H1 (cell line): ENCODE data around the gene ANKRD11. TPM values are rescaled to one million over a fixed set of nuclear protein-coding genes. Genes with fewer than 3 reads are reported as not detected.

ENCODE experiments used
- CTCF ChIA-PET: fragments of 300-600 bp; sonication (Branson Sonifier 250); formaldehyde crosslinking; loops from one replicate; lab custom pipeline; 2021; ENCODE audit not compliant: partially characterized antibody; lab: Charles Lee
- POLR2A ChIA-PET: fragments of 300-600 bp; sonication (Branson Sonifier 250); formaldehyde crosslinking; loops from one replicate; lab custom pipeline; 2021; ENCODE audit warnings: inconsistent platforms; ENCODE audit not compliant: partially characterized antibody; lab: Charles Lee
- DNase-seq, 2 experiments: peaks; one replicate each; pipeline versions ENCODE4 v3.0.0 to v3.0.0-alpha.2; 2010 to 2022; ENCODE audit warnings: low spot score in 2 of 2, low read depth in 1 of 2, mixed read lengths in 1 of 2
- FAIRE-seq: peaks from 2 replicates; lab custom pipeline; 2011; peaks lifted over from hg19 to GRCh38; lab: Jason Lieb, UNC
- H2AFZ ChIP-seq: 2 replicates; pipeline ENCODE4 v1.8.1; 2012; ENCODE audit warnings: low read length, inconsistent platforms
- H2AK5ac ChIP-seq: 2 replicates; pipeline ENCODE4 v1.6.1; 2013; ENCODE audit warnings: low read depth, low read length
- H2BK120ac ChIP-seq: replicated peaks from 2 replicates; pipeline ENCODE3; 2013; ENCODE audit warnings: low read depth, low read length, inconsistent platforms
- H2BK12ac ChIP-seq: 2 replicates; pipeline ENCODE4 v1.6.1; 2013; ENCODE audit warnings: low read depth, low read length
- H2BK15ac ChIP-seq: 2 replicates; pipeline ENCODE4 v1.6.1; 2013; ENCODE audit warnings: low read length
- H2BK20ac ChIP-seq: 2 replicates; pipeline ENCODE4 v1.6.1; 2013; ENCODE audit warnings: low read length
- H2BK5ac ChIP-seq: 2 replicates; pipeline ENCODE4 v1.6.1; 2013; ENCODE audit warnings: low read depth, low read length
- H3K14ac ChIP-seq: 2 replicates; pipeline ENCODE4 v1.6.1; 2013; ENCODE audit warnings: inconsistent platforms; ENCODE audit not compliant: insufficient read length
- H3K18ac ChIP-seq: 2 replicates; pipeline ENCODE4 v1.6.1; 2013; ENCODE audit warnings: low read length; ENCODE audit errors: extremely low read depth
- H3K23ac ChIP-seq: 2 replicates; pipeline ENCODE4 v1.6.1; 2013; ENCODE audit warnings: inconsistent platforms; ENCODE audit not compliant: insufficient read length
- H3K23me2 ChIP-seq: 2 replicates; pipeline ENCODE4 v1.6.1; 2013; ENCODE audit warnings: low read depth, low read length
- H3K27ac ChIP-seq: 2 replicates; pipeline ENCODE4 v1.6.1; 2011; ENCODE audit warnings: low read depth, low read length, inconsistent platforms
- H3K27me3 ChIP-seq, 4 experiments: replicated peaks in 1 of 4; 1 replicate in 1 of 4; 2 replicates in 3 of 4; pipeline versions ENCODE4 v1.6.1 to v1.8.1; 2011 to 2013; ENCODE audit warnings: low read length in 3 of 4, mild to moderate bottlenecking in 3 of 4, inconsistent platforms in 2 of 4, mixed read lengths in 2 of 4, moderate library complexity in 1 of 4; ENCODE audit not compliant: control insufficient read depth in 3 of 4, insufficient read depth in 3 of 4; ENCODE audit errors: extremely low read depth in 1 of 4
- H3K36me3 ChIP-seq, 4 experiments: 2 replicates each; pipeline versions ENCODE4 v1.6.1 to v1.8.1; 2011 to 2013; ENCODE audit warnings: mild to moderate bottlenecking in 4 of 4, low read length in 3 of 4, moderate library complexity in 2 of 4, control low read depth in 1 of 4, inconsistent platforms in 1 of 4; ENCODE audit not compliant: insufficient read depth in 4 of 4, control insufficient read depth in 2 of 4
- H3K4ac ChIP-seq: replicated peaks from 2 replicates; pipeline ENCODE3; 2013; ENCODE audit warnings: low read length, low read depth, mixed read lengths, inconsistent platforms; ENCODE audit not compliant: insufficient read length
- H3K4me1 ChIP-seq, 4 experiments: replicated peaks in 1 of 4; 1 replicate in 1 of 4; 2 replicates in 3 of 4; pipeline versions ENCODE4 v1.6.1 to v1.8.1; 2011 to 2013; ENCODE audit warnings: low read length in 3 of 4, inconsistent platforms in 2 of 4, mixed read lengths in 1 of 4; ENCODE audit not compliant: insufficient read depth in 4 of 4, control insufficient read depth in 3 of 4
- H3K4me2 ChIP-seq, 2 experiments: 2 replicates each; pipeline versions ENCODE4 v1.6.1 to v1.8.1; 2011 to 2013; ENCODE audit warnings: low read depth in 2 of 2, low read length in 2 of 2, control low read depth in 1 of 2, inconsistent platforms in 1 of 2, mild to moderate bottlenecking in 1 of 2; ENCODE audit not compliant: insufficient read depth in 1 of 2
- H3K4me3 ChIP-seq, 4 experiments: fragments of 200-600, 300-600 bp in 1 of 4; sonication (generic), shearing (Covaris generic), sonication (Bioruptor Twin) in 1 of 4; 2 replicates each; pipeline versions ENCODE4 v1.5.1 to v1.8.1; 2011 to 2016; ENCODE audit warnings: low read length in 4 of 4, low read depth in 3 of 4, control low read depth in 2 of 4, inconsistent platforms in 2 of 4, mild to moderate bottlenecking in 2 of 4, mixed read lengths in 1 of 4, moderate library complexity in 1 of 4; ENCODE audit not compliant: insufficient read depth in 2 of 4; ENCODE audit errors: extremely low read depth in 1 of 4
- H3K56ac ChIP-seq: replicated peaks from 2 replicates; pipeline ENCODE3; 2013; ENCODE audit warnings: low read depth, mild to moderate bottlenecking, mixed read lengths, low read length, inconsistent platforms; ENCODE audit not compliant: insufficient read length
- H3K79me1 ChIP-seq: 2 replicates; pipeline ENCODE4 v1.6.1; 2013; ENCODE audit warnings: low read depth, low read length, control low read depth
- H3K79me2 ChIP-seq, 2 experiments: 2 replicates each; pipeline versions ENCODE4 v1.6.1 to v1.8.1; 2012 to 2013; ENCODE audit warnings: low read length in 2 of 2, mild to moderate bottlenecking in 2 of 2, inconsistent platforms in 1 of 2; ENCODE audit not compliant: insufficient read depth in 2 of 2, control insufficient read depth in 1 of 2
- H3K9ac ChIP-seq, 4 experiments: replicated peaks in 1 of 4; 1 replicate in 1 of 4; 2 replicates in 3 of 4; pipeline versions ENCODE4 v1.6.1 to v1.8.1; 2011 to 2013; ENCODE audit warnings: low read depth in 3 of 4, low read length in 3 of 4, control low read depth in 2 of 4, mild to moderate bottlenecking in 2 of 4, moderate library complexity in 2 of 4, inconsistent platforms in 1 of 4; ENCODE audit errors: extremely low read depth in 1 of 4
- H3K9me3 ChIP-seq, 2 experiments: 2 replicates each; pipeline versions ENCODE4 v1.6.1 to v1.8.1; 2012 to 2013; ENCODE audit warnings: mild to moderate bottlenecking in 2 of 2, moderate library complexity in 2 of 2, control low read depth in 1 of 2, inconsistent platforms in 1 of 2, low read depth in 1 of 2, low read length in 1 of 2, mixed read lengths in 1 of 2; ENCODE audit not compliant: insufficient read depth in 2 of 2
- H4K20me1 ChIP-seq, 2 experiments: replicated peaks in 1 of 2; 2 replicates each; pipeline versions ENCODE3 to v1.8.1; 2011 to 2013; ENCODE audit warnings: inconsistent platforms in 2 of 2, low read length in 2 of 2, mild to moderate bottlenecking in 1 of 2; ENCODE audit not compliant: insufficient read depth in 2 of 2, control insufficient read depth in 1 of 2
- H4K5ac ChIP-seq: 2 replicates; pipeline ENCODE4 v1.6.1; 2013; ENCODE audit warnings: low read length, low read depth, mixed read lengths, inconsistent platforms; ENCODE audit not compliant: insufficient read length
- H4K8ac ChIP-seq: 2 replicates; pipeline ENCODE4 v1.8.0; 2013; ENCODE audit warnings: mild to moderate bottlenecking, moderate library complexity, low read length, inconsistent platforms; ENCODE audit not compliant: insufficient read depth; ENCODE audit errors: extremely low read depth
- H4K91ac ChIP-seq: replicated peaks from 2 replicates; pipeline ENCODE3; 2013; ENCODE audit warnings: low read length, mixed read lengths, inconsistent platforms; ENCODE audit not compliant: insufficient read length
- BACH1 ChIP-seq: IDR thresholded peaks from 2 replicates; pipeline ENCODE4 v1.6.1; 2012; ENCODE audit warnings: low read length, improper control_type of control experiment
- BRCA1 ChIP-seq: IDR thresholded peaks from 2 replicates; pipeline ENCODE4 v1.6.1; 2012; ENCODE audit warnings: low read depth, low read length, improper control_type of control experiment
- CBX8 ChIP-seq: fragments of 300-800, 300-1000 bp; sonication (generic); IDR thresholded peaks from 2 replicates; pipeline ENCODE4 v1.7.1; 2016; ENCODE audit warnings: low read depth, low read length, borderline replicate concordance
- E2F6 ChIP-seq: IDR thresholded peaks from 2 replicates; pipeline ENCODE4 v1.6.1; 2012; ENCODE audit warnings: inconsistent platforms
- FOSL1 ChIP-seq: IDR thresholded peaks from 2 replicates; pipeline ENCODE4 v1.6.1; 2011; ENCODE audit warnings: mild to moderate bottlenecking, low read depth, low read length, moderate library complexity; ENCODE audit not compliant: insufficient read depth
- JUN ChIP-seq: IDR thresholded peaks from 2 replicates; pipeline ENCODE4 v1.6.1; 2011; ENCODE audit warnings: low read depth, mild to moderate bottlenecking, improper control_type of control experiment, low read length
- RAD21 ChIP-seq, 2 experiments: IDR thresholded peaks in 1 of 2; conservative IDR thresholded peaks in 1 of 2; 2 replicates each; pipeline ENCODE4 v1.6.1; 2011; ENCODE audit warnings: low read depth in 2 of 2, low read length in 2 of 2, improper control_type of control experiment in 1 of 2, inconsistent platforms in 1 of 2, mild to moderate bottlenecking in 1 of 2, moderate library complexity in 1 of 2
- SP2 ChIP-seq: IDR thresholded peaks from 2 replicates; pipeline ENCODE4 v1.6.1; 2012; ENCODE audit warnings: mild to moderate bottlenecking, low read length, inconsistent platforms
- SP4 ChIP-seq: IDR thresholded peaks from 2 replicates; pipeline ENCODE4 v1.6.1; 2012; ENCODE audit warnings: low read length, inconsistent platforms
- TCF12 ChIP-seq: IDR thresholded peaks from 2 replicates; pipeline ENCODE4 v1.6.1; 2011; ENCODE audit warnings: low read depth, mild to moderate bottlenecking, low read length
- TEAD4 ChIP-seq: IDR thresholded peaks from 2 replicates; pipeline ENCODE4 v1.6.1; 2012; ENCODE audit warnings: low read depth, low read length, inconsistent platforms, mixed read lengths
- YY1 ChIP-seq: IDR thresholded peaks from 2 replicates; pipeline ENCODE4 v1.6.1; 2011; ENCODE audit warnings: low read depth, mild to moderate bottlenecking, low read length
- WGBS, 2 experiments: shearing (Covaris generic) in 1 of 2; methylation state at CpG; one replicate each; pipeline versions ENCODE4 v1.1.6 to v1.1.7; 2013 to 2015; ENCODE audit warnings: low lambda C conversion rate in 2 of 2, mixed read lengths in 2 of 2, inconsistent platforms in 1 of 2, low coverage in 1 of 2, missing lambda C conversion rate in 1 of 2; ENCODE audit not compliant: insufficient replicate concordance in 2 of 2, insufficient coverage in 1 of 2, insufficient read length in 1 of 2; ENCODE audit errors: extremely low coverage in 1 of 2, missing lambda C conversion rate in 1 of 2; 5-methylcytosine and 5-hydroxymethylcytosine counted together
- polyA plus RNA-seq, 7 experiments: library from polyadenylated mRNA; depleted of rRNA in 3 of 7; stranded (reverse) in 5 of 7; unstranded in 2 of 7; fragments of >200 nt in 5 of 7; fragments of 200-250 nt in 2 of 7; gene quantifications; 1 replicate in 5 of 7; 2 replicates in 1 of 7; 4 replicates in 1 of 7; pipeline versions ENCODE4 v1.2.1 to v1.2.3, GENCODE V29; 2011 to 2013; ENCODE audit warnings: missing spikeins in 2 of 7, mixed read lengths in 2 of 7
- total RNA-seq: library from RNA; stranded (reverse); fragmentation: NEBNext Ultra II Directional; extraction: Animal tissue kit (Norgen Biotek cat#: 25700); gene quantifications from 2 replicates; pipeline ENCODE4 v1.2.1, GENCODE V29; 2021

ANKRD11 gene
- total and polyA plus RNA-seq, 2 of the 8 experiments (the other 6 are each of a cell fraction or from before 2014, with no cell fraction given), result 46.5 to 142 TPM

GRCh38 chr16:89401205-89401604, 89.2 kb downstream of the ANKRD11 start:
- Histone ChIP-seq H3K23me2 (no peaks in the 10 kb centered on the region), H2BK12ac (no peak overlapping the region), H3K56ac (no peak overlapping the region), H3K4ac (no peak overlapping the region), H2BK120ac (no peak overlapping the region), H3K4me3 (no peak overlapping the region), H3K4me2 (no peak overlapping the region), H3K9ac (no peak overlapping the region), H2AFZ (no peak overlapping the region), H2BK20ac (no peak overlapping the region), H3K79me1 (peaks cover 23% of the 10 kb centered on the region), H3K79me2 (peaks cover 40 to 93% of the 10 kb centered on the region in 2 experiments), H3K36me3 (no peaks in the 10 kb centered on the region), H2BK15ac (no peak overlapping the region), H2BK5ac (no peak overlapping the region), H4K20me1 (peaks cover 53 to 59% of the 10 kb centered on the region in 2 experiments), H4K5ac (no peak overlapping the region), H4K8ac (no peak overlapping the region), H3K4me1 (peaks cover 9 to 29% (median 18%) of the 10 kb centered on the region in 4 experiments), H2AK5ac (no peak overlapping the region), H3K27me3 (no peaks in the 10 kb centered on the region), H4K91ac (no peak overlapping the region), H3K18ac (no peak overlapping the region), H3K23ac (no peak overlapping the region), H3K27ac (no peak overlapping the region), H3K9me3 (no peaks in the 10 kb centered on the region), H3K14ac (no peak overlapping the region)
- TF ChIP-seq TCF12 (no peak), RAD21 (IDR thresholded peaks at IDR 0.05 in 1 of 2, conservative IDR thresholded peaks at IDR 0.05 in 1 of 2; ENCODE audit: low read depth in 2 of 2, low read length in 2 of 2) (no peak), BRCA1 (no peak), SP2 (no peak), FOSL1 (no peak), TEAD4 (no peak), JUN (no peak), YY1 (no peak), E2F6 (no peak), BACH1 (no peak), SP4 (no peak), CBX8 (no peak)
- WGBS, 2 experiments, result 92% methylated on average over 12 of the region's 12 CpGs; no CpG with 5 or more reads in 1 of the 2 experiments
- CTCF ChIA-PET, result no interaction called here
- DNase-seq, result no peak
- FAIRE-seq, result no peak
- POLR2A ChIA-PET, result interaction anchor here (0.7 to 1.0 kb wide), 3 partner anchors 14 to 107 kb away, joined by 3 read pairs; partner anchors contain the start of gene SPG7
